GM23338 (cell line): Measurements from ENCODE around the gene ING3. TPM values are rescaled to one million over a fixed set of nuclear protein-coding genes. Genes with fewer than 3 reads are reported as not detected.

ENCODE experiments used
- ATAC-seq: fragments of 200-7000 bp; cut with Tn5 transposase; 3 replicates; pipeline ENCODE4 v1.9.1; 2020
- DNase-seq: peaks from one replicate; pipeline ENCODE4 v3.0.0-alpha.2; 2015; ENCODE audit warnings: low spot score
- H2AFZ ChIP-seq: fragments of 200-600 bp; sonication (generic); 2 replicates; pipeline ENCODE4 v1.8.0; 2016; ENCODE audit warnings: antibody characterized with exemption, mild to moderate bottlenecking, moderate library complexity
- H3F3A ChIP-seq: fragments of 200-600 bp; sonication (generic); replicated peaks from 2 replicates; pipeline ENCODE4 v1.8.0; 2017; ENCODE audit warnings: antibody characterized with exemption, mixed run types, low read depth
- H3K27ac ChIP-seq: fragments of 200-600 bp; sonication (generic); 2 replicates; pipeline ENCODE4 v1.6.1; 2016; ENCODE audit warnings: low read depth
- H3K27me3 ChIP-seq: fragments of 200-600 bp; sonication (generic); 2 replicates; pipeline ENCODE4 v1.8.0; 2016; ENCODE audit warnings: mild to moderate bottlenecking, mixed run types, moderate library complexity; ENCODE audit not compliant: insufficient read depth
- H3K36me3 ChIP-seq: fragments of 200-600 bp; sonication (generic); 2 replicates; pipeline ENCODE4 v1.8.0; 2016; ENCODE audit warnings: mild to moderate bottlenecking; ENCODE audit not compliant: insufficient read depth
- H3K4me1 ChIP-seq: fragments of 200-600 bp; sonication (generic); 2 replicates; pipeline ENCODE4 v1.8.0; 2016; ENCODE audit warnings: mild to moderate bottlenecking, moderate library complexity; ENCODE audit not compliant: insufficient read depth
- H3K4me2 ChIP-seq: fragments of 200-600 bp; sonication (generic); 2 replicates; pipeline ENCODE4 v1.7.1; 2017; ENCODE audit warnings: mixed run types
- H3K4me3 ChIP-seq: fragments of 200-600 bp; sonication (generic); 2 replicates; pipeline ENCODE4 v1.6.1; 2016; ENCODE audit warnings: mixed run types
- H3K79me2 ChIP-seq: fragments of 200-600 bp; sonication (generic); replicated peaks from 2 replicates; pipeline ENCODE4 v1.8.0; 2017; ENCODE audit warnings: mild to moderate bottlenecking; ENCODE audit not compliant: insufficient read depth
- H3K9me2 ChIP-seq: fragments of 200-600 bp; sonication (generic); 2 replicates; pipeline ENCODE4 v1.8.0; 2017; ENCODE audit not compliant: insufficient read depth
- H4K20me1 ChIP-seq: fragments of 200-600 bp; sonication (generic); replicated peaks from 2 replicates; pipeline ENCODE4 v1.8.0; 2017; ENCODE audit warnings: mild to moderate bottlenecking; ENCODE audit not compliant: insufficient read depth
- H3K27ac Mint-ChIP-seq: 2 replicates; pipeline ENCODE4 v1.8.0; 2020; ENCODE audit warnings: inconsistent platforms, mild to moderate bottlenecking, moderate library complexity, mixed read lengths
- H3K27me3 Mint-ChIP-seq: 3 replicates; pipeline ENCODE4 v1.8.0; 2022; ENCODE audit warnings: low read depth, mild to moderate bottlenecking, moderate library complexity, mixed read lengths, inconsistent platforms; ENCODE audit not compliant: insufficient read depth, poor library complexity
- H3K36me3 Mint-ChIP-seq: 3 replicates; pipeline ENCODE4 v1.8.0; 2021; ENCODE audit warnings: low read depth, mild to moderate bottlenecking, inconsistent platforms, moderate library complexity, mixed read lengths
- H3K4me1 Mint-ChIP-seq: 3 replicates; pipeline ENCODE4 v1.8.0; 2020; ENCODE audit warnings: mild to moderate bottlenecking, inconsistent platforms, mixed read lengths
- H3K4me3 Mint-ChIP-seq: 3 replicates; pipeline ENCODE4 v1.8.0; 2021; ENCODE audit warnings: moderate library complexity, mild to moderate bottlenecking, inconsistent platforms, mixed read lengths
- H3K9me3 Mint-ChIP-seq: 3 replicates; pipeline ENCODE4 v1.8.0; 2020; ENCODE audit warnings: moderate library complexity, mild to moderate bottlenecking, inconsistent platforms, mixed read lengths
- CREB1 ChIP-seq: fragments of 250-450 bp; sonication (Bioruptor Pico); IDR thresholded peaks from 2 replicates; pipeline ENCODE4 v1.5.0; 2020; ENCODE audit warnings: low read depth, mild to moderate bottlenecking, moderate library complexity
- CTCF ChIP-seq, 2 experiments: fragments of 200-600 bp in 1 of 2; sonication (generic) in 1 of 2; conservative IDR thresholded peaks; 2 replicates each; pipeline versions ENCODE4 v1.5.1 to v1.6.1; 2016 to 2017; ENCODE audit warnings: antibody characterized with exemption in 2 of 2, low read depth in 2 of 2, mild to moderate bottlenecking in 2 of 2, moderate library complexity in 1 of 2
- ETS1 ChIP-seq: IDR thresholded peaks from 2 replicates; pipeline ENCODE4 v1.6.1; 2016; ENCODE audit warnings: antibody characterized with exemption
- EZH2 ChIP-seq: fragments of 200-600 bp; sonication (generic); IDR thresholded peaks from one replicate; pipeline ENCODE4 v1.8.0; 2017; ENCODE audit warnings: antibody characterized with exemption, mild to moderate bottlenecking, low read depth; ENCODE audit not compliant: unreplicated experiment
- EZH2phosphoT487 ChIP-seq: fragments of 200-600 bp; sonication (generic); IDR thresholded peaks from one replicate; pipeline ENCODE4 v1.8.1; 2018; ENCODE audit warnings: antibody characterized with exemption; ENCODE audit not compliant: unreplicated experiment
- JUNB ChIP-seq: IDR thresholded peaks from one replicate; pipeline ENCODE4 v1.6.1; 2016; ENCODE audit warnings: antibody characterized with exemption; ENCODE audit not compliant: unreplicated experiment
- NANOG ChIP-seq: IDR thresholded peaks from 2 replicates; pipeline ENCODE4 v1.6.1; 2016; ENCODE audit warnings: antibody characterized with exemption, borderline replicate concordance
- POLR2AphosphoS5 ChIP-seq: IDR thresholded peaks from 2 replicates; pipeline ENCODE4 v1.6.1; 2016; ENCODE audit warnings: antibody characterized with exemption, low read depth
- REST ChIP-seq: IDR thresholded peaks from one replicate; pipeline ENCODE4 v1.6.1; 2018; ENCODE audit warnings: antibody characterized with exemption; ENCODE audit not compliant: unreplicated experiment
- STAT1 ChIP-seq: IDR thresholded peaks from one replicate; pipeline ENCODE4 v1.6.1; 2016; ENCODE audit warnings: antibody characterized with exemption; ENCODE audit not compliant: unreplicated experiment
- ZNF114 ChIP-seq: fragments of 250-450 bp; sonication (Bioruptor Pico); IDR thresholded peaks from 2 replicates; pipeline ENCODE4 v1.5.0; 2020; ENCODE audit warnings: mild to moderate bottlenecking, moderate library complexity
- ZNF331 ChIP-seq: fragments of 250-450 bp; sonication (Bioruptor Pico); IDR thresholded peaks from 2 replicates; pipeline ENCODE4 v1.5.0; 2020; ENCODE audit warnings: low read depth, mild to moderate bottlenecking, moderate library complexity
- ZNF462 ChIP-seq: fragments of 250-450 bp; sonication (Bioruptor Pico); IDR thresholded peaks from 2 replicates; pipeline ENCODE4 v1.5.0; 2020; ENCODE audit warnings: mild to moderate bottlenecking, moderate library complexity
- polyA plus RNA-seq: library from polyadenylated mRNA; unstranded; fragments of >200 nt; fragmentation: Nextera tagmentation; extraction: Ambion mirVana; gene quantifications from 2 replicates; pipeline ENCODE4 v1.2.1, GENCODE V29; 2016
- total RNA-seq: library from RNA; depleted of rRNA; stranded (reverse); fragments of >200 nt; shearing (Covaris generic); gene quantifications from 2 replicates; pipeline ENCODE4 v1.2.3, GENCODE V29; 2014

Gene ING3
- total and polyA plus RNA-seq, 2 experiments from 2014 or later: 17.8 to 26.2 TPM

- H3K27ac ChIP-seq: no peak overlapping the region
- no peaks in the 10 kb centered on the region for H3K36me3 ChIP-seq
- H3K4me3 Mint-ChIP-seq: no peak overlapping the region
- H3K27ac Mint-ChIP-seq: no peak overlapping the region
- no peaks in the 10 kb centered on the region for H3K9me2 ChIP-seq
- no peak overlapping the region for H3K4me3 ChIP-seq
- H3K4me2 ChIP-seq: no peak overlapping the region
- no peaks in the 10 kb centered on the region for H3K27me3 Mint-ChIP-seq
- no peaks in the 10 kb centered on the region for H3F3A ChIP-seq
- no peak for TF ChIP-seq NANOG
- no peak for TF ChIP-seq REST
- no peak for TF ChIP-seq STAT1
- no peak for TF ChIP-seq ZNF462 (CRISPR knock-in tag)
- no peak for TF ChIP-seq JUNB
- no peak for TF ChIP-seq CTCF (conservative IDR thresholded peaks at IDR 0.05; ENCODE audit: low read depth in 2 of 2)
- TF ChIP-seq EZH2phosphoT487: no peak
- no peak for TF ChIP-seq POLR2AphosphoS5
- TF ChIP-seq ETS1: no peak
- no peak for TF ChIP-seq ZNF331
- no peak for TF ChIP-seq ZNF114 (CRISPR knock-in tag)
- TF ChIP-seq EZH2: no peak
- no peak for TF ChIP-seq CREB1 (CRISPR knock-in tag)
- no peaks in the 10 kb centered on the region for H3K27me3 ChIP-seq
- H3K4me1 Mint-ChIP-seq: no peaks in the 10 kb centered on the region
- DNase-seq (no peak), ATAC-seq (no peak)
- H2AFZ ChIP-seq: no peak overlapping the region
- no peaks in the 10 kb centered on the region for H3K79me2 ChIP-seq
- no peaks in the 10 kb centered on the region for H4K20me1 ChIP-seq
- no peaks in the 10 kb centered on the region for H3K9me3 Mint-ChIP-seq
- H3K4me1 ChIP-seq: no peaks in the 10 kb centered on the region
- H3K36me3 Mint-ChIP-seq: no peaks in the 10 kb centered on the region
Observed at GRCh38 chr7:120933475-120933874, 17.1 kb upstream of the ING3 start.
